H9 (cell line): Measurements from ENCODE around the gene INSYN1. TPM values are rescaled to one million over a fixed set of nuclear protein-coding genes. Genes with fewer than 3 reads are reported as not detected.

Experiments used
- DNase-seq: peaks from one replicate; pipeline ENCODE4 v3.0.0-alpha.2; 2017
- H2AFZ ChIP-seq: one replicate; pipeline ENCODE4 v1.6.1; 2013; ENCODE audit warnings: mild to moderate bottlenecking, low read length, control low read depth, moderate library complexity
- H2AK5ac ChIP-seq: 2 replicates; pipeline ENCODE4 v1.6.1; 2013; ENCODE audit warnings: low read length, control low read depth, mixed read lengths; ENCODE audit not compliant: insufficient read length
- H2BK120ac ChIP-seq: one replicate; pipeline ENCODE4 v1.6.1; 2013; ENCODE audit warnings: low read depth, mild to moderate bottlenecking, low read length, control low read depth, inconsistent platforms; ENCODE audit not compliant: poor library complexity, severe bottlenecking
- H2BK12ac ChIP-seq: 2 replicates; pipeline ENCODE4 v1.6.1; 2013; ENCODE audit warnings: low read length, control low read depth, mixed read lengths, low read depth; ENCODE audit not compliant: insufficient read length
- H2BK15ac ChIP-seq: 2 replicates; pipeline ENCODE4 v1.6.1; 2013; ENCODE audit warnings: low read depth, low read length, control low read depth
- H2BK20ac ChIP-seq: one replicate; pipeline ENCODE4 v1.6.1; 2013; ENCODE audit warnings: low read depth, mild to moderate bottlenecking, low read length, control low read depth, inconsistent platforms; ENCODE audit not compliant: poor library complexity, severe bottlenecking
- H2BK5ac ChIP-seq: 2 replicates; pipeline ENCODE4 v1.6.1; 2013; ENCODE audit warnings: low read length, control low read depth, mixed read lengths; ENCODE audit not compliant: insufficient read length
- H3K14ac ChIP-seq: 2 replicates; pipeline ENCODE4 v1.6.1; 2013; ENCODE audit warnings: low read length, control low read depth; ENCODE audit not compliant: insufficient read depth
- H3K18ac ChIP-seq: 2 replicates; pipeline ENCODE4 v1.6.1; 2013; ENCODE audit warnings: low read depth, mild to moderate bottlenecking, mixed read lengths, low read length, control low read depth; ENCODE audit not compliant: insufficient read length
- H3K23ac ChIP-seq: 2 replicates; pipeline ENCODE4 v1.6.1; 2013; ENCODE audit warnings: low read length, control low read depth, mixed read lengths, low read depth; ENCODE audit not compliant: insufficient read length
- H3K23me2 ChIP-seq: 2 replicates; pipeline ENCODE4 v1.6.1; 2013; ENCODE audit warnings: low read depth, mild to moderate bottlenecking, mixed read lengths, low read length, control low read depth; ENCODE audit not compliant: insufficient read length, poor library complexity, severe bottlenecking
- H3K27ac ChIP-seq: 2 replicates; pipeline ENCODE4 v1.5.1; 2013; ENCODE audit warnings: low read length, control low read depth, mixed read lengths, low read depth; ENCODE audit not compliant: insufficient read length
- H3K27me3 ChIP-seq: 2 replicates; pipeline ENCODE4 v1.6.1; 2013; ENCODE audit warnings: low read length, control low read depth, inconsistent platforms; ENCODE audit not compliant: insufficient read depth
- H3K4ac ChIP-seq: 2 replicates; pipeline ENCODE4 v1.6.1; 2013; ENCODE audit warnings: low read depth, mild to moderate bottlenecking, control low read depth, inconsistent platforms, low read length, moderate library complexity
- H3K4me1 ChIP-seq: 2 replicates; pipeline ENCODE4 v1.6.1; 2013; ENCODE audit warnings: low read length, control low read depth, inconsistent platforms; ENCODE audit not compliant: insufficient read depth
- H3K4me2 ChIP-seq: 2 replicates; pipeline ENCODE4 v1.6.1; 2013; ENCODE audit warnings: low read length, control low read depth, mixed read lengths; ENCODE audit not compliant: insufficient read length, insufficient read depth
- H3K56ac ChIP-seq: 2 replicates; pipeline ENCODE4 v1.6.1; 2013; ENCODE audit warnings: low read depth, mild to moderate bottlenecking, mixed read lengths, low read length, control low read depth; ENCODE audit not compliant: insufficient read length
- H3K79me1 ChIP-seq: 2 replicates; pipeline ENCODE4 v1.6.1; 2013; ENCODE audit warnings: low read depth, mild to moderate bottlenecking, moderate library complexity, low read length, control low read depth, inconsistent platforms; ENCODE audit not compliant: insufficient read depth, poor library complexity, severe bottlenecking
- H3K79me2 ChIP-seq: 2 replicates; pipeline ENCODE4 v1.6.1; 2013; ENCODE audit warnings: low read length, control low read depth, inconsistent platforms; ENCODE audit not compliant: insufficient read depth
- H3K9ac ChIP-seq: 2 replicates; pipeline ENCODE4 v1.6.1; 2013; ENCODE audit warnings: low read length, control low read depth, mixed read lengths; ENCODE audit not compliant: insufficient read length; ENCODE audit errors: extremely low read depth
- H3K9me3 ChIP-seq: one replicate; pipeline ENCODE4 v1.6.1; 2013; ENCODE audit warnings: low read depth, low read length, inconsistent platforms; ENCODE audit not compliant: control insufficient read depth
- H3T11ph ChIP-seq: one replicate; pipeline ENCODE4 v1.6.1; 2013; ENCODE audit warnings: mild to moderate bottlenecking, low read length, control low read depth, inconsistent platforms
- H4K20me1 ChIP-seq: one replicate; pipeline ENCODE4 v1.6.1; 2013; ENCODE audit not compliant: control insufficient read depth, insufficient read length, insufficient read depth
- H4K5ac ChIP-seq: 2 replicates; pipeline ENCODE4 v1.6.1; 2013; ENCODE audit warnings: low read depth, mild to moderate bottlenecking, mixed read lengths, low read length, control low read depth; ENCODE audit not compliant: insufficient read length
- H4K8ac ChIP-seq: replicated peaks from 2 replicates; pipeline ENCODE4 v1.6.1; 2013; ENCODE audit warnings: low read length, control low read depth, mixed read lengths, low read depth; ENCODE audit not compliant: insufficient read length
- H4K91ac ChIP-seq: 2 replicates; pipeline ENCODE4 v1.6.1; 2013; ENCODE audit warnings: low read depth, mild to moderate bottlenecking, moderate library complexity, mixed read lengths, low read length, control low read depth; ENCODE audit not compliant: insufficient read length
- H3K27ac Mint-ChIP-seq, 3 experiments: 2 replicates in 2 of 3; 3 replicates in 1 of 3; pipeline ENCODE4 v1.8.0; 2020 to 2021; ENCODE audit warnings: mixed read lengths in 3 of 3, mild to moderate bottlenecking in 1 of 3, moderate library complexity in 1 of 3
- H3K27me3 Mint-ChIP-seq: 2 replicates; pipeline ENCODE4 v1.8.0; 2021; ENCODE audit warnings: low read depth, mild to moderate bottlenecking, moderate library complexity, mixed read lengths
- H3K36me3 Mint-ChIP-seq, 3 experiments: 2 replicates in 2 of 3; 3 replicates in 1 of 3; pipeline ENCODE4 v1.8.0; 2020 to 2021; ENCODE audit warnings: low read depth in 3 of 3, mixed read lengths in 3 of 3; ENCODE audit not compliant: insufficient read depth in 1 of 3
- H3K4me1 Mint-ChIP-seq, 2 experiments: 2 replicates each; pipeline ENCODE4 v1.8.0; 2020; ENCODE audit warnings: mixed read lengths in 2 of 2
- H3K4me3 Mint-ChIP-seq, 2 experiments: 2 replicates in 1 of 2; 3 replicates in 1 of 2; pipeline ENCODE4 v1.8.0; 2020 to 2021; ENCODE audit warnings: mild to moderate bottlenecking in 2 of 2, mixed read lengths in 2 of 2, moderate library complexity in 1 of 2
- H3K9me3 Mint-ChIP-seq, 2 experiments: 2 replicates in 1 of 2; 3 replicates in 1 of 2; pipeline ENCODE4 v1.8.0; 2020; ENCODE audit warnings: mild to moderate bottlenecking in 2 of 2, mixed read lengths in 2 of 2, moderate library complexity in 1 of 2
- CTCF ChIP-seq: fragments of 200-600 bp; sonication (generic); conservative IDR thresholded peaks from 3 replicates; pipeline ENCODE4 v1.8.0; 2021; ENCODE audit warnings: antibody characterized with exemption, mild to moderate bottlenecking
- WGBS: extraction: QIAGEN DNeasy Blood & Tissue Kit; methylation state at CpG from one replicate; pipeline ENCODE4 v1.1.7; 2013; ENCODE audit warnings: missing lambda C conversion rate, low lambda C conversion rate, mixed read lengths; ENCODE audit not compliant: insufficient read length; ENCODE audit errors: extremely low coverage; 5-methylcytosine and 5-hydroxymethylcytosine counted together
- total RNA-seq: library from RNA; stranded (reverse); gene quantifications from 2 replicates; pipeline ENCODE4 v1.2.1, GENCODE V29; 2021

INSYN1 gene
- total RNA-seq, 1 experiment from 2014 or later = 1.9 TPM

GRCh38 chr15:73754461-73754860 is 1.3 kb upstream of the INSYN1 start:
- DNase-seq = no peak
- H3K14ac ChIP-seq = no peak overlapping the region
- Mint-ChIP-seq H3K9me3 (no peaks in the 10 kb centered on the region), H3K27me3 (peaks cover 55% of the 10 kb centered on the region), H3K4me1 (peaks cover 24 to 29% of the 10 kb centered on the region in 2 experiments), H3K4me3 (peak overlapping the region in 1 of 2 experiments; percentile 81; a peak in 2 of 5 replicates), H3K27ac (no peak overlapping the region), H3K36me3 (no peaks in the 10 kb centered on the region)
- no peak overlapping the region for H3T11ph ChIP-seq
- H2AK5ac ChIP-seq = no peak overlapping the region
- H3K9me3 ChIP-seq = no peaks in the 10 kb centered on the region
- no peak overlapping the region for H3K23ac ChIP-seq
- H3K23me2 ChIP-seq = peaks cover 20% of the 10 kb centered on the region
- H3K4me2 ChIP-seq = no peak overlapping the region
- no peak overlapping the region for H3K18ac ChIP-seq
- H2BK15ac ChIP-seq = no peak overlapping the region
- peaks cover 11% of the 10 kb centered on the region for H3K4me1 ChIP-seq
- H3K4ac ChIP-seq = no peak overlapping the region
- H2BK12ac ChIP-seq = no peak overlapping the region
- no CpG with 5 or more reads among the region's 8 CpGs for WGBS
- no peak overlapping the region for H3K27ac ChIP-seq
- no peak overlapping the region for H4K5ac ChIP-seq
- no peak overlapping the region for H2AFZ ChIP-seq
- no peak overlapping the region for H4K8ac ChIP-seq
- H2BK120ac ChIP-seq = no peak overlapping the region
- no peak overlapping the region for H3K56ac ChIP-seq
- H3K79me2 ChIP-seq = no peaks in the 10 kb centered on the region
- no peak overlapping the region for H2BK20ac ChIP-seq
- TF ChIP-seq CTCF = no peak
- peaks cover 2% of the 10 kb centered on the region; the same call in 1 of the 2 replicates for H3K27me3 ChIP-seq
- H3K9ac ChIP-seq = no peak overlapping the region
- H4K20me1 ChIP-seq = no peaks in the 10 kb centered on the region
- H4K91ac ChIP-seq = no peak overlapping the region
- H3K79me1 ChIP-seq = no peaks in the 10 kb centered on the region
- no peak overlapping the region for H2BK5ac ChIP-seq
